ENCODE results near the gene NEMP2.

Gene NEMP2

GRCh38 chr2:190534310-190535120 lies at the start of gene NEMP2:
Gene NEMP2, minus strand, starts transcription at chr2:190534722. Its CDS starts 67 bp downstream, at chr2:190534655.
- peak; percentile 92 for DNase-seq (ENCODE audit: low spot score)

- no peak for DNase-seq (ENCODE audit: low spot score)
Observed at GRCh38 chr2:190583507-190584337, 49.2 kb upstream of the NEMP2 start.

- no peak for DNase-seq (ENCODE audit: low spot score)
Observed at GRCh38 chr2:190582736-190583506, 48.4 kb upstream of the NEMP2 start.

GRCh38 chr2:190582019-190582418 lies 47.5 kb upstream of the NEMP2 start:
- no peak for DNase-seq (ENCODE audit: low spot score)

- no peak for DNase-seq (ENCODE audit: low spot score)
Observed at GRCh38 chr2:190579915-190580846, 45.7 kb upstream of the NEMP2 start.

GRCh38 chr2:190579058-190579410 lies 44.5 kb upstream of the NEMP2 start:
- no peak for DNase-seq (ENCODE audit: low spot score)

- DNase-seq (ENCODE audit: low spot score), result peak; percentile 26
Observed at GRCh38 chr2:190578158-190579057, 43.9 kb upstream of the NEMP2 start.

GRCh38 chr2:190576573-190576972 lies 42.1 kb upstream of the NEMP2 start:
- DNase-seq (ENCODE audit: low spot score), result no peak

GRCh38 chr2:190575263-190575662 lies 40.7 kb upstream of the NEMP2 start:
- no peak for DNase-seq (ENCODE audit: low spot score)

GRCh38 chr2:190574169-190574568 lies 39.6 kb upstream of the NEMP2 start:
- peak; percentile 14 for DNase-seq (ENCODE audit: low spot score)

- DNase-seq (ENCODE audit: low spot score), result no peak
Observed at GRCh38 chr2:190572246-190572645, 37.7 kb upstream of the NEMP2 start.

- no peak for DNase-seq (ENCODE audit: low spot score)
Observed at GRCh38 chr2:190571686-190572085, 37.2 kb upstream of the NEMP2 start.

- no peak for DNase-seq (ENCODE audit: low spot score)
Observed at GRCh38 chr2:190570871-190571270, 36.3 kb upstream of the NEMP2 start.

- DNase-seq (ENCODE audit: low spot score), result no peak
Observed at GRCh38 chr2:190569994-190570755, 35.7 kb upstream of the NEMP2 start.

- DNase-seq (ENCODE audit: low spot score), result no peak
Observed at GRCh38 chr2:190564838-190565237, 30.3 kb upstream of the NEMP2 start.

- DNase-seq (ENCODE audit: low spot score), result no peak
Observed at GRCh38 chr2:190563646-190564045, 29.1 kb upstream of the NEMP2 start.

GRCh38 chr2:190563109-190563508 lies 28.6 kb upstream of the NEMP2 start:
- no peak for DNase-seq (ENCODE audit: low spot score)

- DNase-seq (ENCODE audit: low spot score), result no peak
Observed at GRCh38 chr2:190562121-190562520, 27.6 kb upstream of the NEMP2 start.

GRCh38 chr2:190561094-190561493 lies 26.6 kb upstream of the NEMP2 start:
- DNase-seq (ENCODE audit: low spot score), result no peak

Data from AG20443 (cell line).